GM18505 (cell line): ENCODE measurements around the gene DOK6.
A peak's percentile ranks its signal among the peaks of the same experiment; 100 is the strongest.

Experiments
- ATAC-seq: cut with Tn5 transposase; IDR thresholded peaks from one replicate; pipeline ENCODE4 v1.9.1; 2021; ENCODE audit not compliant: unreplicated experiment
- POLR2A ChIP-seq: IDR thresholded peaks from 4 replicates; pipeline ENCODE4 v1.6.1; 2011; ENCODE audit warnings: borderline replicate concordance; ENCODE audit not compliant: insufficient read depth, insufficient read length; ENCODE audit errors: extremely low read depth

The DOK6 gene

GRCh38 chr18:69840001-69840400 is 439.3 kb downstream of the DOK6 start:
- TF ChIP-seq POLR2A = no peak
- ATAC-seq = no peak

GRCh38 chr18:69840445-69840844 is 439.8 kb downstream of the DOK6 start:
- no peak for TF ChIP-seq POLR2A
- no peak for ATAC-seq

GRCh38 chr18:69841117-69841516 is 440.4 kb downstream of the DOK6 start:
- no peak for ATAC-seq
- no peak for TF ChIP-seq POLR2A

- TF ChIP-seq POLR2A = no peak
- ATAC-seq = no peak
Measured at GRCh38 chr18:69843015-69843414, 442.3 kb downstream of the DOK6 start.

GRCh38 chr18:69844656-69845055 is 444.0 kb downstream of the DOK6 start:
- TF ChIP-seq POLR2A = no peak
- no peak for ATAC-seq

- no peak for TF ChIP-seq POLR2A
Measured at GRCh38 chr18:69845593-69846506, 445.2 kb downstream of the DOK6 start.

GRCh38 chr18:69853051-69853450 is 452.4 kb downstream of the DOK6 start:
- ATAC-seq = no peak

More at GRCh38 chr18:69845593-69846506, 445.2 kb downstream of the DOK6 start:
- ATAC-seq = no peak

GRCh38 chr18:69854455-69854854 is 453.8 kb downstream of the DOK6 start:
- TF ChIP-seq POLR2A = no peak
- ATAC-seq = no peak

More at GRCh38 chr18:69853051-69853450, 452.4 kb downstream of the DOK6 start:
- TF ChIP-seq POLR2A = no peak

GRCh38 chr18:69858897-69859296 is 458.2 kb downstream of the DOK6 start:
- TF ChIP-seq POLR2A = no peak
- ATAC-seq = no peak

GRCh38 chr18:69864802-69865201 is 464.1 kb downstream of the DOK6 start:
- peak; percentile 77 for ATAC-seq

- TF ChIP-seq POLR2A = no peak
- no peak for ATAC-seq
Measured at GRCh38 chr18:69865776-69866175, 465.1 kb downstream of the DOK6 start.

- ATAC-seq = no peak
- no peak for TF ChIP-seq POLR2A
Measured at GRCh38 chr18:69866212-69866611, 465.5 kb downstream of the DOK6 start.

- TF ChIP-seq POLR2A = no peak
- no peak for ATAC-seq
Measured at GRCh38 chr18:69870736-69871135, 470.0 kb downstream of the DOK6 start.

- TF ChIP-seq POLR2A = no peak
- ATAC-seq = no peak
Measured at GRCh38 chr18:69871363-69871762, 470.7 kb downstream of the DOK6 start.
